HG02885 (cell line): ENCODE data around the gene ATG7.

ENCODE experiments used
- ATAC-seq: cut with Tn5 transposase; IDR thresholded peaks from one replicate; pipeline ENCODE4 v1.9.1; 2021; ENCODE audit warnings: mild to moderate bottlenecking; ENCODE audit not compliant: unreplicated experiment, poor library complexity

ATG7 gene

DNA sequence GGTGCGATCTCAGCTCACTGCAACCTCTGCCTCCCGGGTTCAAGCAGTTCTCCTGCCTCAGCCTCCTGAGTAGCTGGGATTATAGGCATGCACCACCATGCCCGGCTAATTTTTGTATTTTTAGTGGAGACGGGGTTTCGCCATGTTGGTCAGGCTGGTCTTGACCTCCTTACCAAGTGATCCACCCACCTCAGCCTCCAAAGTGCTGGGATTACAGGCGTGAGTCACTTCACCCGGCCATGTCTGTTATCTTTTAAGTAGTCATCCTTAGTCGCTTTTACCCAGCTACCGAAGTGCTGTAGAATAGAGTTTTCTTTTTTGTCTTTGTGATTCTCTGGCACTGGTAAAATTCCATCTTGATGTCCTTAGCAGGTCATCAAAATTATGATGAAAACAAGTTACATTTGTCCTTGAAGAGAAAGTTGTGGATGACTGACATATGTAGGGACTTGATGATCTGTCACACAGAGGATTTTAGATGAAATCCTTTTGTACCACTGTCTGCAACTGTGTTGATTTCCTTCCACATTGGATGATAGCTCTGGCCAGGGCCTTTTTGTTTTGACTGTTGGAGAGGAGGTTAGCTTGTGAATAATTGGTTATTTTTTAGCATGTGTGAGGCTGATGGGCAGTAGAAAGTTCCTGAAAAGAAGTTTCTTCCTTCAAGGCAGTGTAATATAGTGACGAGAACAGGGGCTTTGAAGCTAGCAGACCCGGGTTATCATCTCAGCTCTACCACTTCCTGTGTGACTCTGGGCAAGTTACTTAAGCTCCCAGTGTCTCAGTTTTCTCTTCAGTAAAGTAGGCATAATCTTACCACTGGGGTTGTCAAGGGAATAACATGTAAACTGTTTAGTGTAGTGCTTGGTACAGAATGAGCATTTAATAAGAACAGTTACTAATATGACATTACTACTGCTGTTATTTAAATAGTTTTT, 18.8 kb downstream of the ATG7 start:
- ATAC-seq = peak; percentile 39

DNA sequence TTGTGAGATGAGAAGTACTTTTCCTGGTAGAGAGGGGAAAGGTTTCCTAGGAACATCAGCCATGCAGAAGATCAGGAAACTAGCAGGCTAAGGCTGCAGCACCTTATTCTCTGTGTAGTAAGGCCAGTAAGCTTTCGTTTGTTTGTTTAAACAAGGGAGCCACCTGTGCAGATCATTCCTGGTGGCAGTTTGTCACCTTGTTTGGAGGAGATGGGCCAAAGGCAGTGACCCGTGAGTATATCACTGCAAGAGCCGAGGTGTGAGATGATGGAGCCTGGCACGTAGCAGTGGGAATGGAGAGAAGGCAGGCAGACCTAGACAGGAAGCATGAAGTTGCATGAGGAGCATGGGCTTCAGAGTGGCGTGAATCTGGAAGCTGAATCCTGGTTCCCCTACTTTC, 19.6 kb downstream of the ATG7 start:
- no peak for ATAC-seq

DNA sequence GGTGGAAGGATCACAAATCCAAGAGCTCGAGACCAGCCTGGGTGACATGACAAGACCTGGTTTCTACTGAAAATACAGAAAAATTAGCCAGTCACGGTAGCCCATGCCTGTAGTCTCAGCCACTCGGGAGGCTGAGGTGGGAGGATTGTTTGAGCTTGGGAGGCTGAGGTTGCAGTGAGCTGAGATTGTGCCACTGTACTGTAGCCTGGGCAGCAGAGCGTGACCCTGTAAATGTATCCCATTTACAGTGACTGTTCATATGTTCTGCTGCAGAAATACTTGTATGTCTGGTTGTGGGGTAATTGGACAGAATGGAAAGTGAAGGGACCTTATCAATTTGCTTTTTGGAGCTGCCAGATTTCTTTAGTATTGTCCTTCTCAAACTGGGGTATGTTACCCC, 24.9 kb downstream of the ATG7 start:
- no peak for ATAC-seq

DNA sequence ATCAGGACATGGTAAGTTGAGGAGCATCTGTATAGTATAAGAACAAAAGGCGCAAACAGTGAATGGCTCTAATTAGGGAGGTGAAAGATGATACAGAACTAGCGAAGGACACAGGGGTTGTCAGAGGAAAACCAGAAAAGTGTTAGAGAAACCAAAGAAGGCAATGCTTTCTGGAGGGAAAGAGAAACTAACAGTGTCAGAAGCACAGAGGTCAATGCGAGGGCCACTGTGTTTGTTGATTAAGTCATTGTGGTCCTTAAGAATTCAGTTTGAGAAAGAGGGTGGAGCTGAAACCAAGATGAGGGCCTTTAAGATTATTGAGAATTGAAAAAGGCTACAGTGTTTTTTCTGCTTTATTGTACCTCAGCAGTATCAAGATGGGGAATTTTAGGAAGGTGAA, 28.8 kb downstream of the ATG7 start:
- ATAC-seq = peak; percentile 94

DNA sequence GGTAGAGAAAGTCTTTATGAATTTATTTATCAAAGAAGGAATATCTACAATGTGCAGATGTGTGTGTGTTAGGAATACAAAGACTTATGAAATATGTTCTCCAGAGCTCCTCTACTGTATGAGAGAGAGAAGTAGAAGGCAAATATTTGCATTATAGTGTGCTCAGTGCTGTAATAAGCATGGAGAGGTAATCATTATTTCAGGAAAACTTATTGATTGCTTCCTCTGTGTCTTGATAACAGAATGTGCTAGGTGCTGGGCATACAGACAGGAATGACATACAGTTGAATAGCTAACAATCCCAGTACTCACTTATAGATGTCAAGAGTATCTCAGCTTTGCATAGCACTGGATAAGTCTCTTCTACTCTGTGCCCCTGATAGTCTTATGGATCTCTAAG, 30.2 kb downstream of the ATG7 start:
- no peak for ATAC-seq

DNA sequence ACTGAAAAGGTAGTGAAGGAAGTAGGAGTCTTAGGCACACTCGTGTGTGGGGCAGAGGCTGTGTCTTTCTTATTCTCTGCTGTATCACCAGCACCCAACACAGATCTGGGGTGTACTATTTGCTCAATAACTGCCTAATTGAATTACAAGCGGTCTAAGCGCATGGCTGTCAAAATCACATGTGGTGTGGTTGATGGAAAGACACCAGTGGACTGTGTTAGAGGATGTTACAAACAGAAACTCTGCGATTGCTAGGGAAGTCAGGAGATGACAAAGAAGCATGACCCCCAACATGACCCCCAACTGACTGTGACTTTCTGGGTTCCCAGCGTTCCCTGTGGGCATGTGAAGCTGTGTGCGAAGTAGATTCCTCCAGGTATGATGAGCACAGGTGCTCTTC, 32.0 kb downstream of the ATG7 start:
- ATAC-seq = no peak

DNA sequence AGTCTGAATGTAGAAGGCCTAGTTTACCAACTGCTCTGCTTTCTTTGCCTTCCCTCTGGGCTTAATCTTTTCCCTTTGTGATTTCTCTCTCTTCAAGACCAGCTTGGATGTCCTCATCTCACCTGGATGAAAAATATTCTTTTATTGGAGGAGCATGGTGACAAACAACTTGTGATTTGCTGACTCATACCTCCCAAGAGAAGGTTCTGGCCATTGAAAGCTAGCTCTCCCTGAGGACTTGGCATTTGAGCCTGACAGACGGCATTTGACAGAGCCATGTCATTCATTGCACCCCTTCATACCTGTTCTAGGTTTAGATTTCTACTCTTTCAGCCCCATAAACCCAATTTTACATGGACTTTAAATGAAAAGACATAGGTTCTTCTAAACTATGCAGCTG, 33.3 kb downstream of the ATG7 start:
- no peak for ATAC-seq

DNA sequence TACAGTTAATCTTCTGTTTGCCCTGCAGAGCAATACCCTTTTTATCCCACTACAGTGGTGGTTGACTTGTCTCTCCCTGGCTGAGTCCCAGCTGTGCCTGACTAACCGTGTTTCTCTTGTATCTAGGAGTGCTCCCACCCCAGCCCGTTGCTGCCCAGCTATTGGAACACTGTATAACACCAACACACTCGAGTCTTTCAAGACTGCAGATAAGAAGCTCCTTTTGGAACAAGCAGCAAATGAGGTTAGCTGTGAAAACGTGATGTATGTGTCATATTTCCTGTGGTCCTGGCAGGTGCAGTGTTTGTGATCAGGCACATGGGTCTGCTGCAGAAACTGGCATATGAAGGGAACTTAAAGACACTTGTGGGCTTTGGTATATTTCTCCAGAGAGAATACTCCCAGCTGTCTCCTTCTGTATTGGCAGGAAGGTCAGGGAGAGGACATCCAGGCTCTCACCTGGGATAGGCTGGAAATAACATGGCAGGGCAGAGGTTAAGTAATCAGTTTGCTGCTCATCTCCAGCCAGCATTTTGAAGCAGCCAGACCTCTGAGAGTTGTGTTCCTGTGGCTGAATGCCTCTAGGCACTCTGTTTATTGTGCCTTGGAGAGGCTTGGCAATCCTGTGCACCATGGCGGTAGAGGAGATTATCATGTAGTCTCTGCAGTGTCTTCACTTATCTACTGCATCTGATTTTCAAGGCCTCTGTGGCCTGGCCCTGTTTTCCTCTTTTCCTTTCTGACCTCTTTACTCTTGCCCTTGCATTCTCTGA, 34.8 kb downstream of the ATG7 start:
- peak; percentile 42 for ATAC-seq

DNA sequence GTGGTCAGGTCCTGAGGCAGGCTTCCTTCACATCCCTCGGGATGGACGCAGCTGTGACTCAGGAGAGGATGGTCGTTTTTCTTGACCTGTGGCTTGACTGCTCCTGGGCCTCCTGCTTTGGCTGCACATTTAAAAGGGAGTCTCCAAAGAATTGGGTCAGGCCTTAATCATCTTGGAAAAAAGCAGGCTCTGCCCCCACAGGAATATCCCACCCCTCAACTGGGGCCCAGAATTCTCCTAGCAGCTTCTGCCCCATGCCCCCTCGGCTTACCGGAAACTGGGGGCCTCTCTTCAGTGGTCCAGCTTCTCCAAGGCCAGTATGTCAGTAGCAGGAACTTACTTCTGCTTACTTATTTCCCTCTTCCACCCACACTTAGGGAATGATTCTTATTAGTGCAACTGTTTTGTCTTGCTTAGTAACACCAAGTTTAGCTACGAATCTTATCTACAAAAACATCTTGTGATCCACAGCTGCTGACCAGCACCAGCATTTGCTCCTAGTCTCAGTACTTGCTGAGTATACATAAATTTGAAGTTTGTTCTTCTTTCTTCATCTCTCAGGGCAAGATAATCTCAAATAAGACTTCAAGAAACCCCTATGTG, 35.7 kb downstream of the ATG7 start:
- ATAC-seq = no peak

DNA sequence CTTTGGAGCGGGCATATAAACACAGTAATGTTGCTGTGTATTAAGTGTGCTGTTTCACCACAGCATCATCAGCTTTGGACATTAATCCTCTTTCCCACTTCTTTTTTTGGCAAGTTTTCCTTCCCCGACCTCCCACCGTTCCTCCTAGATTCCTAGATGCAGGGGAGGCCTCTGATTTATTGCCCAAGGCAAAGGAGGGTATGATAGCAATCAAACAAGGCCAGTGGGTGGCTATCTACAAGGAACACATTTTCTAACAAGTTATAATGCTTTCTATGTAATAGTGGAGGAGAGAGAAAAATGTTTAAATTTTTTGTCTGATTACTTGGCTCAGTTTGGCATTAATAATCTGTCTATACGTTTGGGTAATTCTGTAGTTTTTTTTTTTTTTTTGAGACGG, 38.1 kb downstream of the ATG7 start:
- no peak for ATAC-seq

DNA sequence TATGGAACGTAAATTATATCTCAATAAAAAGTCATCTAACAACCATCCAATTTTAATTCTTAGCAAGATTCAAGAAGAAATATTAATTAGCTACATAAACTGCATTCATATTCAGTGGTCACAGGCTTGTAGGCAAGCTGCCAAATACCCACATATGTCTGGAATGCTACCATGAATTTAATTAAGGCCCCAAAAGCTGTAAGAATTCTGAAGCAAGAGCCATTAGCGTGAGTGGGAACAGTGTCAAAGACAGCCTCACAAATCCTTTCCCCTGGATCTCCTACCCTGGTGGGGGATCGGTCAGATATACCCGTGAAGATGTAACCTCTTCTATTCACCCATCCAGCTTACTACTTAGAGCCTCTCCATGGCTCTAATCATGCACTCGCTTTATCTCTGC, 40.0 kb downstream of the ATG7 start:
- ATAC-seq = no peak

DNA sequence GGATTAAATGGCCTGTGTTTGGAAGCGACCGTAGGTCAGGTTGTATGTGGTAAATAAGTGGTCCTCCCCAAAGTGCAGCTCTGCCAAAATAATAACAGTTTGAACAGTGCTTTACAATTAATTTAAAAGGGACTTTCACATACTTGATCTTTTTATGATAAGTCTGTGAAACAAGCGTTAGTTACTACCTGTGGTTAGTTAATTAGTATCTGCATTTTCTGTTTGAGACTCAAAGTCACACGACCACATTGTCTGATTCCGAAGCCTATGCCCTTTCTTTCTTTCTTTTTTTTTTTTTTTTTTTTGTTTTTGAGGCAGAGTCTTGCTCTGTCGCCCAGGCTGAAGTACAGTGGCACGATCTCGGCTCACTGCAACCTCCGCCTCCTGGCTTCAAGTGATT, 45.1 kb downstream of the ATG7 start:
- no peak for ATAC-seq

DNA sequence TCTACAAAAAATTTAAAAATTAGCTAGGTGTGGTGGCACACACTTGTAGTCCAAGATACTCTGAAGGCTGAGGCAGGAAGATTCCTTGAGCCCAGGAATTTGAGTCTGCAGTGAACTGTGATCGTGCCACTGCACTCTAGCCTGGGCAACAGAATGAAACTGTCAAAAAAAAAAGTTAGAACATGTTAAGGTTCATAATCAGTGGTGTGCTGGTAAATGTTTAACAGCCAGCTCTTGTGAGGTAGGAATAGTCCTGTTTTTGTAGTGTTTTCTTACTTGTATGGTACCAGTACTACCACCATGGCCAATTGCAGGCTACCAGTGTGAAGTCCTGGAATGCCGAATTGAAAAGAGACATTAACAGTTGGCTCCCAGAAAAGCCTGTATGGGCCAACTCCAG, 50.7 kb downstream of the ATG7 start:
- no peak for ATAC-seq

DNA sequence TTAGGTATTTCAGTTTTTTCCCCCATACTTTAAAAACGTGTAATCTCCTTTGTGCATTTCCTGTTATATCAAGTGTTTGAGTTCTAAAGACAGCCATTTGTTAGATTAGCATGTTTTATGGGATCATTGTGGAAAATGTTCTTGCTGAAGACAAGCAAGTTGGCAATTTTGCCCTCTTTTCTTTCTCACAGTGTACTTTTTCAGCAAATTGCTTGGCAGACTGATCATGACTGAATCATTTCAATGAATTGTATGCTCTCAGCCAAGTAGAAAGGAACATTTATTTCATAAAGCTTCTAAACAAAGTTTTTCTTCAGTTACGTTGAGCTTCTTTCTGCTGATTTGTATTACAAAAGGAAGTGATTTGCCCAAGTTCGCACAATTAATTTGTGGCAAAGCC, 51.6 kb downstream of the ATG7 start:
- ATAC-seq = no peak

DNA sequence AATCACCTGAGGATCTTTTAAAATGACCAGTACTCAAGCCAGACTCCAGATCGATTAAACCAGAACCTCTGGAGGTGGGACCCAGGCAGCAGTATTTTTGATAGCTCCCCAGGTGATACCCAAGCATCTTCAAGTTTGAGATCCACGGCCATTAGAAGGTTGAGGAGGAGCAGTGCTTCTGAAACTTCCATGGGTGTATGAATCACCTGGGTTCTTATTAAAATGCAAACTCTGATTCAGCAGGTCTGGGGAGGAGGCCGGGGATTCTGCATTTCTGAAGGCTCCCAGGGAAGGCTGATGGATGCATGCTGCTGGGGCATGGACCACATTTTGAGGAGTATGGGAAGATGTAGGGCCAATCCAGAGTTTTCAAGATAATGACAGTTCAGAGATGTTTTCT, 55.4 kb downstream of the ATG7 start:
- no peak for ATAC-seq

DNA sequence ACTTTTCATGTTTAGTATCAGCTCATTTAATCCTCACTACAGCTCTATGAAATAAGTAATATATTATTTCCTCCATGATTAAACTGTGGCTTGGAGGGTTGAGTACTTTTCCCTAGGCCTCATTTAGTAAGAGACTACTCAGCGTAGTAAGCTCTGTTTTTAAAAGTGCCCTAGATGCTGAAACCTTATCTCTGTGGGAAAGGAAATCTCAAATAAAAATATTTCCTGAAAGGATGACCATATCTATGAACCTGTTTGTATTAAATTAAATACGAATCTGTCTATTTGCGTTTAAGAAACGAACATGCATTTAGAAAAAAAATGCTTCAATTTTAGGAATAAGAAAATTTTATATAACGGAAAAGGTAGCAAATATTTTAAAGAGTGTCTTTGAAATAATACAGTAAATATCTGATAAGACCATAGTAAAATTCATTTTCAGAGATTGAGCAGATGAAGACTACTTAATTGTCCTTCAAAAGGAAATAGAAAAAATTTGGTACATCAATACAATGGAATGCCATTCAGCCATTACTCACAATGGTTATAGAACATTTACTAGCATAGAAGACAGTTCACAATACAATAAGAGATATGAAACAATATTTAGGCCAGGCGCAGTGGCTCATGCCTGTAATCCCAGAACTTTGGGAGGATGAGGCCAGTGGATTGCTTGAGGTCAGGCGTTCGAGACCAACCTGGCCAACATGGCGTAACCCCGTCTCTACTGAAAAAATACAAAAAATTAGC, 56.2 kb downstream of the ATG7 start:
- no peak for ATAC-seq

DNA sequence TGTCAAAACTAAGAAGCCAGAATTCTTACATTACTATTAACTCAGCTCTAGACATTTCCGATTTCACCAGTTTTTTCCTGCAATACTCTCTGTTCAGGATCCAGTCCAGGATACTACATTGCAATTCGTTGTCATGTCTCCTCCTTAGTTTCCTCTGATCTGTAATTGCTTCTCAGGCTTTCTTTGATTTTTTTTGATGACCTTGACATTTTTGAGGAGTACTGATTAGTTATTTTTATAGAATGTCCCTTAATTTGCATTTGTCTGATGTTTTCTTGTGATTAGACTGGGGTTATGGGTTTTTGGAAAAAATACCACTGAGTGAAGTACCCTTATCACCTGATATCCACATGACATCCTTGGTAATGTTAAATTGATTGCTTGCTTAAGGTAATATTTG, 57.6 kb downstream of the ATG7 start:
- ATAC-seq = no peak

DNA sequence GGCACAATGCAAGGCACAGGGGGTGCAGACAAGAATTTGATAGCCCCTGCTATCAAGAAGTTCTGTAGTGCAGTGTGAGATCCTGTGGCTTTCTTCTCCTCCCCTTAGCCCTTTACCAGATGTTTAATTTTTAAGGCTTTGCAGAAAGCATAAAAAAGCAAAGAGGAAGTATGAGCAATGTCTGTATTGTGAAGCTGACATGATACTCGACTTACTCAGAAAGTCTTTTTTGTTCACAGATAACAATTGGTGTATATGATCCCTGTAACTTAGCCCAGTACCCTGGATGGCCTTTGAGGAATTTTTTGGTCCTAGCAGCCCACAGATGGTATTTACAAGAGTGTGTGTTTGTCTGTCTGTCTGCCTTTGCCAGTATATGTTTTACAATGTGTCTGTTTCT, 58.9 kb downstream of the ATG7 start:
- ATAC-seq = no peak

DNA sequence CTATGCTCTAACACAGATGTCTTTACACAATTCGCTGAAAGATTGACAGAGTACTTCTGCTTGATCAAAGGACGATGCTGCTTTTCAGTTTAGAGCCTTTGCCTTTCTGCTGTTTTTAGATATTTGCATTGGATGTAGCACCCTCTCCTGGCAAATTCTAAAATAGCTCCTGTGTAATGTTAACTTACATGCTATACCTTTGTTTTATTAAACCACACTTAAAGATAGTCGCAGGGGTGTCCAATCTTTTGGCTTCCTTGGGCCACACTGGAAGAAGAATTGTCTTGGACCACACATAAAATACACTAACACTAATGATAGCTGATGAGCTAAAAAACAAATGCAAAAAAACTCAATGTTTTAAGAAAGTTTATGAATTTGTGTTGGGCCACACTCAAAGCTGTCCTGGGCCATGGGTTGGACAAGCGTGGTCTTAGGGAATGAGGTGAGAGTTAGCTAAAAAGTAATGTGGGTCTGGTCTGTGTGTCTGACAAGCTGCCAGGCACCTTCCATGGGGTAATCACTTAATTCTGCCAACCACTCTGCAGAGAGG, 62.9 kb downstream of the ATG7 start:
- no peak for ATAC-seq

DNA sequence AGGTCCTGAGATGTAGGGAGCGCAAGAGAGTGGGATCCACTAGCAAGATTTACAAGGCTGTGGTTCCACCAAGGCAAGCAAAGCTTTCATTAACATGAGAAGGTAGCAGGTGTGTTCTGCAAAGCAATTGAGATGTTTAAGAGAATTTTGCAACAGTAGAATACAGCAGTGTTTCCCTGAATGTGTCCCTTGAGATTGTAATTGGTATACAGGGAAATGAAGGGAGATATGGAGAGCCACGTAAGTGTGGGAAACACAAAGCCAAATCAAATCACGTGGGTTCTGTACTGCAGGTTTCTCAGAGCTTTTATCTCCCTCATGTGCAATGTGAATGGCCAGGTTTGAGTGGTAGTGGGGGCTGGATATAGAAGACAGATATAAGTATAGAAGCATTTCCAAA, 67.3 kb downstream of the ATG7 start:
- no peak for ATAC-seq
